Neural crest cell (in vitro differentiated cells): Measurements from ENCODE around the gene FNDC3B. TPM values are rescaled to one million over a fixed set of nuclear protein-coding genes. Genes with fewer than 3 reads are reported as not detected.
"Not testable (repeated sequence)": the region's sequence is repeated elsewhere in the genome, so short reads cannot be mapped to it uniquely, and the experiment has no call there.

Experiments used
- DNase-seq: peaks from one replicate; pipeline ENCODE4 v3.0.0; 2021; ENCODE audit warnings: low read depth, mixed read lengths, low spot score
- H3K27ac Mint-ChIP-seq: one replicate; pipeline ENCODE4 v1.8.0; 2021; ENCODE audit warnings: mild to moderate bottlenecking, mixed read lengths; ENCODE audit not compliant: unreplicated experiment
- H3K27me3 Mint-ChIP-seq: 2 replicates; pipeline ENCODE4 v1.8.0; 2021; ENCODE audit warnings: low read depth, mild to moderate bottlenecking, mixed read lengths
- H3K36me3 Mint-ChIP-seq: 2 replicates; pipeline ENCODE4 v1.8.0; 2021; ENCODE audit warnings: low read depth, mild to moderate bottlenecking, mixed read lengths
- H3K4me1 Mint-ChIP-seq: 2 replicates; pipeline ENCODE4 v1.8.0; 2021; ENCODE audit warnings: mixed read lengths
- H3K4me3 Mint-ChIP-seq: one replicate; pipeline ENCODE4 v1.8.0; 2021; ENCODE audit warnings: mild to moderate bottlenecking, mixed read lengths
- H3K9me3 Mint-ChIP-seq: 2 replicates; pipeline ENCODE4 v1.8.0; 2021; ENCODE audit warnings: mixed read lengths
- total RNA-seq: library from RNA; stranded (reverse); gene quantifications from 2 replicates; pipeline ENCODE4 v1.2.1, GENCODE V29; 2021
- TF ChIP-seq, protein P1 (sequence below): fragments of 200-600 bp; sonication (generic); conservative IDR thresholded peaks from 2 replicates; pipeline ENCODE4 v1.5.0; 2021; ENCODE audit warnings: antibody characterized with exemption, mild to moderate bottlenecking

Gene FNDC3B
- total RNA-seq, 1 donor from 2014 or later, result 41.5 TPM

DNA sequence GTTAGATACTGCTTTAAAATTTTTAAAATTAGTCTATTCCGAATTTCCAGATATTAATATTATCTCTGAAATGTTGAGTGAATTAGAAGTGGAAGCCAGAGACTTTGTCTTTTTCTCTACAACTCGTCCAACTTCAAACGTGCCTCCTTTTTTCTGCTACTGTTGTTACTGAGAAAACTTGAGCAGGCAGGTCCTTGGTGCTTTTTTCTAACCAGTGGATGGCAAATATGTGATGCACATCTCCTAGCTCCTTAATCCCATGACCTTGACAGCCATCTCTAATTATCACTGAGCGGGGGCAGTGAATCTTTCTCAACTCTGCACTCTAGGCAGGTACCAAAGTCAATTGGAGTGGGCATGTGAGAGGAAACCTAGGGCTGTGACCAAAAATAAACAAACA, 50.7 kb downstream of the FNDC3B start:
- Mint-ChIP-seq H3K27me3 (no peaks in the 10 kb centered on the region), H3K4me3 (no peak overlapping the region), H3K36me3 (peaks cover 3% of the 10 kb centered on the region), H3K9me3 (no peaks in the 10 kb centered on the region), H3K4me1 (peaks cover 23% of the 10 kb centered on the region), H3K27ac (peak overlapping the region; percentile 40)
- no peak for DNase-seq
- TF ChIP-seq, protein P1, sequence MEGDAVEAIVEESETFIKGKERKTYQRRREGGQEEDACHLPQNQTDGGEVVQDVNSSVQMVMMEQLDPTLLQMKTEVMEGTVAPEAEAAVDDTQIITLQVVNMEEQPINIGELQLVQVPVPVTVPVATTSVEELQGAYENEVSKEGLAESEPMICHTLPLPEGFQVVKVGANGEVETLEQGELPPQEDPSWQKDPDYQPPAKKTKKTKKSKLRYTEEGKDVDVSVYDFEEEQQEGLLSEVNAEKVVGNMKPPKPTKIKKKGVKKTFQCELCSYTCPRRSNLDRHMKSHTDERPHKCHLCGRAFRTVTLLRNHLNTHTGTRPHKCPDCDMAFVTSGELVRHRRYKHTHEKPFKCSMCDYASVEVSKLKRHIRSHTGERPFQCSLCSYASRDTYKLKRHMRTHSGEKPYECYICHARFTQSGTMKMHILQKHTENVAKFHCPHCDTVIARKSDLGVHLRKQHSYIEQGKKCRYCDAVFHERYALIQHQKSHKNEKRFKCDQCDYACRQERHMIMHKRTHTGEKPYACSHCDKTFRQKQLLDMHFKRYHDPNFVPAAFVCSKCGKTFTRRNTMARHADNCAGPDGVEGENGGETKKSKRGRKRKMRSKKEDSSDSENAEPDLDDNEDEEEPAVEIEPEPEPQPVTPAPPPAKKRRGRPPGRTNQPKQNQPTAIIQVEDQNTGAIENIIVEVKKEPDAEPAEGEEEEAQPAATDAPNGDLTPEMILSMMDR, result no peak

DNA sequence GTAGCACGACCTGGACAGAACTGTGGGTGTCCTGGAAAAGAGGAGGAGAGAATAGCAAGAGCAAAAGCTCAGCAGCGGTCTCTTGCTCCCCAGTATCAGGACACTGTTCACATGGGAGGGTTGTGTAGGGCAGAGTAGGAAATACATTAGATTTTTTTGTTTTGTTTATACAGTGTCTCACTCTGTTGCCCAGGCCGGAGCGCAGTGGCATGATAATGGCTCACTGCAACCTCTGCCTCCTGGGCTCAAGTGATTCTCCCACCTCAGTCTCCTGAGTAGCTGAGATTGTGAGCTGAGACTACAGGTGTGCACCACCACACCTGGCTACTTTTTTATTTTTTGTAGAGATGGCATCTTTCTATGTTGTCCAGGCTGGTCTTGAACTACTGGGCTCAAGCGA, 53.3 kb downstream of the FNDC3B start:
- no peak for DNase-seq
- peak overlapping the region; percentile 3 for H3K27ac Mint-ChIP-seq
- H3K27me3 Mint-ChIP-seq, result no peaks in the 10 kb centered on the region
- peaks cover 25% of the 10 kb centered on the region for H3K4me1 Mint-ChIP-seq
- H3K36me3 Mint-ChIP-seq, result peaks cover 3% of the 10 kb centered on the region
- TF ChIP-seq, protein P1, result no peak
- H3K4me3 Mint-ChIP-seq, result no peak overlapping the region
- H3K9me3 Mint-ChIP-seq, result no peaks in the 10 kb centered on the region

DNA sequence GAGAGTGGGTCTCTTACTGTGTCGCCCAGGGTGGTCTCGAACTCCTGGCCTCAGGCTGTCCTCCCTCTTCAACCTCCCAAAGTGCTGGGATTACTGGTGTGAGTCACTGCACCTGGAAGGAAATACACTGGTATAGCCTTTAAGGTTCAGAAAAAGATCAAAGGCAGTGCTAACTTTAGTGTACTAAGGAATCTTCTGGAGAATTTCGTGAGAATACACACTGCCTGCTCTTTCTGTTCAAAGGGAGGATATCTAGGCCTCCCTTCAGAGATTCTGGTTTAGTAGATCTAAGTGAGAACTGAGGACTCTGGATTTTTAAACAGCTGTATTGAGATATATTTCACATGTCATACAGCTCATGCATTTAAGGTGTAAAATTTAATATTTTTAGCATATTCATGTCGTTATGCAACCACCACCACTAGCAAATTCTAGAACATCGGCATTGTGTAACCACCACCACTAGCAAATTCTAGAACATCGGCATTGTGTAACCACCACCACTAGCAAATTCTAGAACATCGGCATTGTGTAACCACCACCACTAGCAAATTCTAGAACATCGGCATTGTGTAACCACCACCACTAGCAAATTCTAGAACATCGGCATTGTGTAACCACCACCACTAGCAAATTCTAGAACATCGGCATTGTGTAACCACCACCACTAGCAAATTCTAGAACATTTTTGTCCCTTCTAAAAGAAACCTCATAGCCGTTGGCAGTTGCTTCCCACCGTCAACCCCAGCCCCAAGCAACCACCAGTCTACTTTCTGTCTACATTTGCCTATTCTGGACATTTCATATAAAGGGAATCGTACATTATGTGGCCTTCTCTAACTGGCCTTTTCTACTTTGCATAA, 54.4 kb downstream of the FNDC3B start:
- not testable (repeated sequence) for H3K36me3 Mint-ChIP-seq, DNase-seq, H3K4me3 Mint-ChIP-seq, H3K27ac Mint-ChIP-seq, H3K9me3 Mint-ChIP-seq, H3K27me3 Mint-ChIP-seq
- peaks cover 33% of the 10 kb centered on the region for H3K4me1 Mint-ChIP-seq

DNA sequence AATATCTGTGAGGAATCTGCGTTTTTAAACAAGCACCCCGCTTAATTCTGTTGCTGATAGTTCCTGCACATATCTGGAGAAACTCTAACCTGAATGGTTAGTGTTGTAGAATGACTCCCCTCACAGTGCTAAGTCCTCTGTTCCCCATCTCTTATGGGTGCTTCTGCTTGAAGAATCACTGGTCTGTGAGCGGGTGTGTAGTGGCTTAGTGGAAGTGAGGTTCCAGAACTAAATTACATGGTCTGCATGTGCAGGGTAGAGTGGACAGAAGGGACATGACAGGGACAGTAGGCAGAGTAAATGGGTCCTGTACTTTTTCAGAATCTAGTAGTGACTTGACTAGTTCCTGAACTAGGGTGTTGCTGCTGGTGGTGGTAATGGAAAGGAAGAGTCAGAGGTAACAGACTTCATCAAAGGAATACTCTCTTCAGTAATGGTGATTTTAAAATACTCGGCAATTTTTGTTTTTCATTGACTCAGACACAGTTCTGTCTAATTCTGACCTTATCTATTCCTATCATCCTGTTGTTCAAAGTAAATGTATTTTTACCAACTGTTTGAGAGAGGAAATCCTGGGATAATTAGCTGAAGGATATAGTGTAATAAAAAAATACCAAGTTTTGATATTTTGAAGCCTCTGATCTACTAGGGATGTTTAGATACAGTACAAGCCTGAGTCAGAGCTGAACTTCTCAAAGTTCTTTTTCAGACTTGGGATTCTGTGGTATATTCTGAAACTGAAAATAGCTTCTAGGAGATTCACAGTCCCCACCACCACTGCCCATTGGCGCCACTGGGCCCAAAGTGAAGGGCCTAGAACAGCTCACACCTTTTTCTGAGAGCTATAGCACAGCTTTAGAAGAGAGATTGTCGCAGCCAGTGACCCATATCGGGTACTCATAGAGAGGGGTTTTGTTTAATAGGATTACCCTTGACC, 55.5 kb downstream of the FNDC3B start:
- Mint-ChIP-seq H3K27me3 (no peaks in the 10 kb centered on the region), H3K36me3 (peaks cover 3% of the 10 kb centered on the region), H3K27ac (no peak overlapping the region), H3K9me3 (no peaks in the 10 kb centered on the region), H3K4me3 (no peak overlapping the region), H3K4me1 (peaks cover 43% of the 10 kb centered on the region)
- TF ChIP-seq, protein P1, result no peak
- DNase-seq, result no peak

DNA sequence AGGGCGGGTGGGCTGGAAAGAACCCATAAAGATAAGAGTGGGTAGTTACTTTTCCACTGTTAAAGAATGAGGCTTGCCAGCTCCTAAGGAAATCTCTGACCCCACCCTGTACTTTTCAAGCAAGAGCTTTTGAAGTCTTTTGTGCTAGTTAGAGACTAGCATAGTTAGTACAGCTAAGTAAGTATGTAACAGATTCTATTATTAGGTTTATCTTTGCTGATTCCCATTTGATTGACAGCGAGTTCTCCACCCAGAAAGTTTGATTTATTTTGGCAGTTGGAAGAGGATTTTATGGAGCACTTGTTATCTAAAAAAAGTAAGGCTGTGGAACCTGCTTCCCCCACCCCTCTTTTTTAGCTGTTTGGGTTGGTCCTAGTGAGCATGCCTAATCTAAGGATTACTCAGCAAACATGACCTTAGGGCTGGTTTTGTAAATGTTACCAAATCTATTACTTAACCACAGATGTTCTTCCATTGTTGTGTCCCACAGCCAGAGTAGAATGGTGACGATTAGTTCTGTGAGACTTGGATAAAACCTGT, 57.6 kb downstream of the FNDC3B start:
- Mint-ChIP-seq H3K4me3 (peak overlapping the region; percentile 58), H3K9me3 (no peaks in the 10 kb centered on the region), H3K27me3 (no peaks in the 10 kb centered on the region), H3K4me1 (peaks cover 44% of the 10 kb centered on the region), H3K27ac (no peak overlapping the region), H3K36me3 (peaks cover 3% of the 10 kb centered on the region)
- DNase-seq, result no peak
- TF ChIP-seq, protein P1, result no peak
